Fibroblast of gingiva (primary cell): ENCODE results near the gene FAM110D.

ENCODE experiments used
- DNase-seq: peaks from one replicate; pipeline ENCODE4 v3.0.0-alpha.2; 2011; ENCODE audit warnings: low read depth

FAM110D gene

GRCh38 chr1:26163684-26164035 lies 4.8 kb downstream of the FAM110D start:
- no peak for DNase-seq

- DNase-seq, result no peak
Observed at GRCh38 chr1:26164036-26164860, 5.4 kb downstream of the FAM110D start.

- DNase-seq, result no peak
Observed at GRCh38 chr1:26164861-26165842, 6.3 kb downstream of the FAM110D start.

- no peak for DNase-seq
Observed at GRCh38 chr1:26166719-26167281, 7.9 kb downstream of the FAM110D start.

GRCh38 chr1:26168410-26169197 lies 9.7 kb downstream of the FAM110D start, which contains the start of gene C1orf232:
TSS of gene C1orf232 (minus strand) at chr1:26168963. CDS start at chr1:26168499, 464 bp downstream.
- no peak for DNase-seq

GRCh38 chr1:26169198-26169554 lies 10.3 kb downstream of the FAM110D start:
- no peak for DNase-seq

- peak; percentile 91 for DNase-seq
Observed at GRCh38 chr1:26169669-26170471, 11.0 kb downstream of the FAM110D start, which contains the start of gene ZNF593. TSS of gene ZNF593 (plus strand) at chr1:26169908. CDS start at chr1:26169984, 76 bp downstream.

GRCh38 chr1:26170472-26170821 lies 11.6 kb downstream of the FAM110D start:
- no peak for DNase-seq

- no peak for DNase-seq
Observed at GRCh38 chr1:26171084-26172072, 12.5 kb downstream of the FAM110D start, which contains the start of gene ZNF593OS. TSS of gene ZNF593OS (minus strand) at chr1:26171832. CDS start at chr1:26171661, 171 bp downstream.

- no peak for DNase-seq
Observed at GRCh38 chr1:26175346-26175745, 16.5 kb downstream of the FAM110D start.

GRCh38 chr1:26177182-26177684 lies 18.4 kb downstream of the FAM110D start, which contains the start of gene CNKSR1:
TSS of gene CNKSR1 (plus strand) at chr1:26177491. CDS start at chr1:26177548, 57 bp downstream.
- DNase-seq, result no peak

GRCh38 chr1:26180010-26180506 lies 21.2 kb downstream of the FAM110D start:
- DNase-seq, result no peak

- no peak for DNase-seq
Observed at GRCh38 chr1:26181586-26182382, 22.9 kb downstream of the FAM110D start.

GRCh38 chr1:26182383-26182696 lies 23.5 kb downstream of the FAM110D start:
- no peak for DNase-seq

- no peak for DNase-seq
Observed at GRCh38 chr1:26184086-26184485, 25.2 kb downstream of the FAM110D start.

GRCh38 chr1:26184883-26185282 lies 26.0 kb downstream of the FAM110D start:
- no peak for DNase-seq

GRCh38 chr1:26187882-26188281 lies 29.0 kb downstream of the FAM110D start:
- no peak for DNase-seq

GRCh38 chr1:26188477-26188876 lies 29.6 kb downstream of the FAM110D start:
- no peak for DNase-seq
